NCI-H82 (cell line): ENCODE results near the gene PLPPR3.
"Not testable (repeated sequence)": the region's sequence is repeated elsewhere in the genome, so short reads cannot be mapped to it uniquely, and the experiment has no call there.

Source experiments
- DNase-seq: peaks from one replicate; lab custom pipeline; 2025; lab: John Stamatoyannopoulos, UW

The PLPPR3 gene

GRCh38 chr19:827710-828321 is 6.1 kb upstream of the PLPPR3 start, which contains the start of gene AZU1:
Gene AZU1 (plus strand): TSS chr19:827837. CDS start chr19:827847, 10 bp downstream.
- DNase-seq, result no peak

- DNase-seq, result no peak
These were observed 5.6 kb upstream of the PLPPR3 start for GRCh38 chr19:827314-827709.

DNA sequence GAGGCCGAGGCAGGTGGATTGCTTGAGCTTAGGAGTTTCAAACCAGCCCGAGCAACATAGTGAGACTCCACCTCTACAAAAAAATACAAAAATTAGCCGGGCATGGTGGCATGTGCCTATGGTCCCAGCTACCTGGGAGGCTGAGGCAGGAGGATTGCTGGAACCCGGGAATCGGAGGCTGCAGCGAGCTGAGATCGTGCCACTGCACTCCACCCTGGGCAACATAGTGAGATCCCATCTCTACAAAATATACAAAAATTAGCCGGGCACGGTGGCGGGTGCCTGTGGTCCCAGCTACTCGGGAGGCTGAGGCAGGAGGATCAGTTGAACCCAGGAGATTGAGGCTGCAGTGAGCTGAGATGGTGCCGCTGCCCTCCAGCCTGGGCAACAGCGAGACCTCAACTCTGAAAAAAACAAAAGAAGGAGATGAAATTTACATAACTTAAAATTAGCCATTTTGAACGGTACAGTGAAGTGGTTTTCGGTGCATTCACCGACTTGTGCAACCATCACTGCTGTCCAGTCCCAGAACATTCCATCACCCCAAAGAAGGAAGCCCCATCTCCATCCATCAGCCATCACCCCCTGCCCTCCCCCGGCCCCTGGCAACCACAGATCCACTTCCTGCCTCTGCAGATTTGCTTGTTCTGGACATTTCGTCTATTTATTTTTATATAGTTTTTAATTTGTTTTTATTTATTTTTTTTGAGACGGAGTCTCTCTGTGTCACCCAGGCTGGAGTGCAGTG is 4.3 kb upstream of the PLPPR3 start:
- DNase-seq, result no peak

DNA sequence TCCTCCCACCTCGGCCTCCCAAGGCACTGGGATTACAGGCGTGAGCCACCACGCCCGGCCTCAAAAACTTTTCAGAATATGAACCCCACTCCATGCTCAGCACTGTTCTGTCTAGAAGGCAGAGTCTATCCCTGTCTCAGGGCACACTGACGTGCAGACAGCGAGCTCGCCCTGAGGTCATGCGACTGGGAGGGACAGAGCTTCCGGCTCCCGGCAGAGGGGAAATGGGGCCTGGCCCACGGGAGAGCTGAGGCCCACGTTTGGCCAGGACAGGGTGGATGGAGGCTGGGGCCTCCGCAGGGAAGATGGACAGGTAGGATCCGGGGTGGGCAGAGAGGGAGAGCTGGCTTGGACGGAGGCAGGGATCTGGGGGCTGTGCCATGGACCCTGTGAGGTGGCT is 3.1 kb upstream of the PLPPR3 start:
- no peak for DNase-seq

GRCh38 chr19:823565-824121 is 1.9 kb upstream of the PLPPR3 start:
- no peak for DNase-seq

DNA sequence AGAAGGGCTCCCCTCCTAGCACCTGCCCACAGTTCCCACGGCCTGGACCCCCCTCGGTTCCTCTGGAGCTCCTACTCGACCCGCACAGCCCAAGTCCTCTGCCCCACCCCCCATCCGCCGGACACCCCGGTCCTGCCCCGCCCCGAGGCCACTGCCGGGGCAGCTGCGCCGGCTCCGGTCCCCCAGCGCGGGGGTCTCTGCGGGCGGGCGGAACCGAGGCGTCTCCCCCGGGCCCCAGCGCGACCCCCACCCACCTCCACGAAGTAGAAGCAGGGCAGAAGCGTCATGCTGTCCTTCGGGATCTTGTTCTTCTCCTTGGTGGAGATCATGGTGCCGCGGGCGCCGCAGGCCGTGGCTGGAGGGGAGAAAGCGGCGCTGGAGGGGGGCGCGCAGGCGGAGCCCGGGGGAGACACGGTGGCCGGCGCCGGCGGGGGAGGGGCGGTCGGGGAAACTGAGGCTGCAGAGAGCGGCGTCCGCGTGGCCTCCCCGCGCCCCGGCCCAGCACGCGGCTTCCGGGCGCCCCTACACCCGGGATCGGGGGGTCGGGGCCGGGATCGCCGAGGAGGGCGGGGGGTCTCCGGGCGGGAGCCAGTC is 427 bp downstream of the PLPPR3 start:
- no peak for DNase-seq

- DNase-seq, result not testable (repeated sequence)
These were observed 1.5 kb downstream of the PLPPR3 start for GRCh38 chr19:820212-820611.

GRCh38 chr19:816500-816857 is 5.3 kb downstream of the PLPPR3 start:
- DNase-seq, result no peak

DNA sequence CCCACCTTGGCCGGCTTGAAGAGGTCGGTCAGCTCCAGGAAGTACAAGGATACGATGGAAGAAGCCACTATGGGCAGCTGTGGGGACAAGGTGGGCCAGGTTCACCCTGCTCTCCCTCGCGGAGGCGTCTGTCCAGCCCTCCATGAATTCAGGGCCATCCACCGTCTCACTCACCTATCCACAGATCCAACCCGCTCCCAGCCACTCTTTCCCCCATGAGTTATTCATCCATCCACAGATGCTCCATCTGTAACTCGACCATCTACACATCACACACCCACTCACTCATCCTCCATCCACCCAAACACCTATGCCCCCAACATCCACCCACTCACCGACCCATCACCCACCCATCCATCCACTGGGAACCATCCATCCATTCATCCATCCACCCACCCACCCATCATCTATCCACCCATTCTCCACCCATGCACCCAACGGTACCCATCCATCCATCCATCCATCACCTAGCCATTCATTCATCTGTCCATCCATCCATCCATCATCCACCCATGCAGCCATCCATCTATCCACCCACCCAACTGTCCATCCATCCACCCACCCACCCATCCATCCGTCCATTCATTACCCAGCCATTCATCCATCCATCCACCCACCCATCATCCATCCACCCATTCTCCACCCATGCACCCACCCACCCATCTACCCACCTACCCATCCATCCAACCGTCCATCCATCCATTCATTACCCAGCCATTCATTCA is 5.8 kb downstream of the PLPPR3 start:
- no peak for DNase-seq

- no peak for DNase-seq
These were observed 6.5 kb downstream of the PLPPR3 start for GRCh38 chr19:815079-815774.

GRCh38 chr19:814152-815078 is 7.3 kb downstream of the PLPPR3 start:
- DNase-seq, result no peak

- no peak for DNase-seq
These were observed 8.3 kb downstream of the PLPPR3 start for GRCh38 chr19:813219-814151.

DNA sequence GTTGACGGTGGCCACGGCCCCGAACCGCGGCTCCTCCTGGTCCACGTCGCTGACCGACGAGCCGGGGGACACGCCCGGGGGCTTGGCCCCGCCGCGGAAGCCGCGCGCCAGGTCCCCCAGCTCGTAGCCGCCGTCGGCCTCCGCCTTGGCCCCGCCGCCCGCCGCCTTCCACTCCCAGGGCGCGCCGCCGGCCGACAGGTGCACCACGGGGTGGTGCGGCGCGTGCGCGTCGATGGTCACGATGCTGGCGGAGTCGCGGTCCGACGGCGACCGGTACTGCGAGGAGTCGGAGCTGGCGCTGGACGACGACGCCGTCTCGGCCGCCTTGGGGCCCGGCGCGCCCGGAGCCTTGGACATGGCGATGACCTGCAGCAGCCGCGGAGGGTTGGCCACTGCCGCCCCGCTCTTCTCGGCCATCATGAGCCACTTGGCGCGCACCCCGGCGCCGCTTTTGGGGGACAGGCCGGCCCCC is 9.0 kb downstream of the PLPPR3 start:
- no peak for DNase-seq

DNA sequence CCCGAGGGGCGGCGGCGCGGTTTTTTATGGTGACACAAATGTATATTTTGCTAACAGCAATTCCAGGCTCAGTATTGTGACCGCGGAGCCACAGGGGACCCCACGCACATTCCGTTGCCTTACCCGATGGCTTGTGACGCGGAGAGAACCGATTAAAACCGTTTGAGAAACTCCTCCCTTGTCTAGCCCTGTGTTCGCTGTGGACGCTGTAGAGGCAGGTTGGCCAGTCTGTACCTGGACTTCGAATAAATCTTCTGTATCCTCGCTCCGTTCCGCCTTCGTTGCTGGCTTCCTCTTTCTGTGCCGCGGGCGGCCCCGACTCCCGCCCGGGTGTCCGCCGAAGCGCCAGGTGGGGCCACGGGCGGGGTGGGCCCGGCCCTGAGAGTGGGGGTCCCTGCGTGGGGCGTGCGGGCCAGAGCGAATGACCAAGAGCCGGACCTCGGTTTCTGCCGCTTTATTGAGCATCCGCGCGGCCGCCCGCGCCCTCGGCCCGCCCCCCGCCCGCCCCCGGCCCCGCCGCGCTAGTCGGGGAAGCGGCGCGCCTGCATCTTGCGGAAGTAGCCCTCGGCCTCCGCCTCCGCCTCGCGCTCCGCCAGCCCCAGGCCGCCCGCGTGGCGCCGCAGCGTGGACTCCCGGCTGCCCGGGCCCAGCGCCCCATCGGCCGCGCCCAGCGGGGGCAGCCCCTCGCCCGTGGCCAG is 9.6 kb downstream of the PLPPR3 start:
- DNase-seq, result peak; percentile 30

GRCh38 chr19:811506-812048 is 10.2 kb downstream of the PLPPR3 start:
- no peak for DNase-seq

DNA sequence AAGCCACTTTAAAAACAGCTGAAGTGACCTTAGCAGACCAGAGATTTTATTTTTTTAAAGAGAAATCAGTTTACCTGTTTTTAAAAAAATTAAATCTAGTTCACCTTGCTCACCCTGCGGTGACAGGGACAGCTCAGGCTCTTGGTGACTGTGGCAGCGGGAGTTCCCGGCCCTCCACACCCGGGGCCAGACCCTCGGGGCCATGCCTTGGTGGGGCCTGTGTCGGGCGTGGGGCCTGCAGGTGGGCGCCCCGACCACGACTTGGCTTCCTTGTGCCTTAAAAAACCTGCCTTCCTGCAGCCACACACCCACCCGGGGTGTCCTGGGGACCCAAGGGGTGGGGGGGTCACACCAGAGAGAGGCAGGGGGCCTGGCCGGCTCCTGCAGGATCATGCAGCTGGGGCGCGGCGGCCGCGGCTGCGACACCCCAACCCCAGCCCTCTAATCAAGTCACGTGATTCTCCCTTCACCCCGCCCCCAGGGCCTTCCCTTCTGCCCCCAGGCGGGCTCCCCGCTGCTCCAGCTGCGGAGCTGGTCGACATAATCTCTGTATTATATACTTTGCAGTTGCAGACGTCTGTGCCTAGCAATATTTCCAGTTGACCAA is 10.8 kb downstream of the PLPPR3 start:
- no peak for DNase-seq

DNA sequence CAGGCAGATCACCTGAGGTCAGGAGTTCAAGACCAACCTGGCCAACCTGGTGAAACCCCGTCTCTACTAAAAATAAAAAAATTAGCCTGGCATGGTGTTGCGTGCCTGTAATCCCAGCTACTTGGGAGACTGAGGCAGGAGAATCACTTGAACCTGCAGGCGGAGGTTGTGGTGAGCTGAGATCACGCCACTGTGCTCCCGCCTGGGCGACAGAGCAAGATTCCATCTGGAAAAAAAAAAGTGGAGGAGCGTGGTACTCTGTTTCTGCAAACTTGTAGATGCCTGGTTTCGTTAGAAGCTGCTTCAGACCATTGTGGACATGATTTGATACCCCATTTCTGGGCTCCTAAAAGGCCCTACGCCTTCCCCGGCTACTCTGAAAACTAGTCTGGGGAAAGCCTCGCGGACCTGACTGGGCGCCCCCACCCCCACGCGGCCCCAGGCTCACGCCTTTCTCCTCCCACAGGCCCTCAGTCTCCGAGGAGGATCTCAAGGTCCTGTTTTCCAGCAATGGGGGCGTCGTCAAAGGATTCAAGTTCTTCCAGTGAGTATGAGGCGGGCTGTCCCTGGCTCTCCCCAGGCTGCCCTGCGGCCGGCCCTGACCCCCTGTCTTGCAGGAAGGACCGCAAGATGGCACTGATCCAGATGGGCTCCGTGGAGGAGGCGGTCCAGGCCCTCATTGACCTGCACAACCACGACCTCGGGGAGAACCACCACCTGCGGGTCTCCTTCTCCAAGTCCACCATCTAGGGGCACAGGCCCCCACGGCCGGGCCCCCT is 11.5 kb downstream of the PLPPR3 start:
- DNase-seq, result no peak
